Mesothelial cell of epicardium (in vitro differentiated cells): ENCODE data around the gene MAGI2. TPM values are rescaled to one million over a fixed set of nuclear protein-coding genes. Genes with fewer than 3 reads are reported as not detected.
"Not testable (repeated sequence)": the region's sequence is repeated elsewhere in the genome, so short reads cannot be mapped to it uniquely, and the experiment has no call there.

Source experiments
- DNase-seq, 2 experiments: peaks; one replicate each; pipeline ENCODE4 v3.0.0; 2021; ENCODE audit warnings: low spot score in 2 of 2; ENCODE audit not compliant: unreplicated experiment in 2 of 2
- H3K27ac Mint-ChIP-seq: 2 replicates; pipeline ENCODE4 v1.8.0; 2021; ENCODE audit warnings: mixed read lengths
- H3K27me3 Mint-ChIP-seq: 2 replicates; pipeline ENCODE4 v1.8.0; 2021; ENCODE audit warnings: low read depth, mixed read lengths
- H3K36me3 Mint-ChIP-seq: 2 replicates; pipeline ENCODE4 v1.8.0; 2021; ENCODE audit warnings: mixed read lengths
- H3K4me1 Mint-ChIP-seq: 2 replicates; pipeline ENCODE4 v1.8.0; 2021; ENCODE audit warnings: mixed read lengths
- H3K4me3 Mint-ChIP-seq: 2 replicates; pipeline ENCODE4 v1.8.0; 2021; ENCODE audit warnings: mild to moderate bottlenecking, moderate library complexity, mixed read lengths
- H3K9me3 Mint-ChIP-seq: 2 replicates; pipeline ENCODE4 v1.8.0; 2021; ENCODE audit warnings: mixed read lengths
- CTCF ChIP-seq: fragments of 200-600 bp; sonication (generic); IDR thresholded peaks from one replicate; pipeline ENCODE4 v1.5.0; 2021; ENCODE audit warnings: antibody characterized with exemption; ENCODE audit not compliant: unreplicated experiment
- total RNA-seq: library from RNA; stranded (reverse); gene quantifications from 3 replicates; pipeline ENCODE4 v1.2.1, GENCODE V29; 2021

MAGI2 gene
- total RNA-seq, 1 donor from 2014 or later: 38.4 TPM

GRCh38 chr7:78296644-78297371 is 1156.7 kb downstream of the MAGI2 start:
- Mint-ChIP-seq H3K4me1 (peaks cover 6% of the 10 kb centered on the region), H3K27me3 (no peaks in the 10 kb centered on the region), H3K36me3 (no peaks in the 10 kb centered on the region), H3K27ac (no peak overlapping the region), H3K4me3 (no peak overlapping the region), H3K9me3 (peaks cover 4% of the 10 kb centered on the region)
- no peak for DNase-seq
- no peak for TF ChIP-seq CTCF

- no peak overlapping the region for H3K4me3 Mint-ChIP-seq
- no peak overlapping the region for H3K27ac Mint-ChIP-seq
- no peaks in the 10 kb centered on the region for H3K36me3 Mint-ChIP-seq
- TF ChIP-seq CTCF: no peak
- peaks cover 2% of the 10 kb centered on the region for H3K4me1 Mint-ChIP-seq
- H3K9me3 Mint-ChIP-seq: peaks cover 5% of the 10 kb centered on the region
- no peak for DNase-seq
- peaks cover 1% of the 10 kb centered on the region for H3K27me3 Mint-ChIP-seq
These were observed 1157.3 kb downstream of the MAGI2 start for GRCh38 chr7:78296046-78296597.

GRCh38 chr7:78289471-78289870 is 1164.0 kb downstream of the MAGI2 start:
- peaks cover 34% of the 10 kb centered on the region for H3K27me3 Mint-ChIP-seq
- H3K27ac Mint-ChIP-seq, DNase-seq, H3K4me3 Mint-ChIP-seq, H3K4me1 Mint-ChIP-seq, H3K36me3 Mint-ChIP-seq: not testable (repeated sequence)
- H3K9me3 Mint-ChIP-seq: peaks cover 21% of the 10 kb centered on the region

- no peak for TF ChIP-seq CTCF
- Mint-ChIP-seq H3K9me3 (peaks cover 7% of the 10 kb centered on the region), H3K4me3 (no peak overlapping the region), H3K27ac (no peak overlapping the region), H3K4me1 (no peaks in the 10 kb centered on the region), H3K27me3 (peaks cover 24% of the 10 kb centered on the region), H3K36me3 (peaks cover 1% of the 10 kb centered on the region)
- no peak for DNase-seq
These were observed 1168.5 kb downstream of the MAGI2 start for GRCh38 chr7:78284945-78285344.

GRCh38 chr7:78280276-78280675 is 1173.2 kb downstream of the MAGI2 start:
- DNase-seq: no peak
- H3K9me3 Mint-ChIP-seq: no peaks in the 10 kb centered on the region
- no peak overlapping the region for H3K27ac Mint-ChIP-seq
- H3K4me3 Mint-ChIP-seq: no peak overlapping the region
- no peak for TF ChIP-seq CTCF
- no peaks in the 10 kb centered on the region for H3K36me3 Mint-ChIP-seq
- H3K4me1 Mint-ChIP-seq: no peaks in the 10 kb centered on the region
- peaks cover 2% of the 10 kb centered on the region for H3K27me3 Mint-ChIP-seq

- H3K27me3 Mint-ChIP-seq: peaks cover 2% of the 10 kb centered on the region
- H3K9me3 Mint-ChIP-seq: no peaks in the 10 kb centered on the region
- H3K4me1 Mint-ChIP-seq: no peaks in the 10 kb centered on the region
- no peak overlapping the region for H3K27ac Mint-ChIP-seq
- no peaks in the 10 kb centered on the region for H3K36me3 Mint-ChIP-seq
- DNase-seq: no peak
- TF ChIP-seq CTCF: no peak
- H3K4me3 Mint-ChIP-seq: no peak overlapping the region
These were observed 1174.0 kb downstream of the MAGI2 start for GRCh38 chr7:78279457-78279856.
